ENCODE results near the gene AATK.

Gene AATK

DNA sequence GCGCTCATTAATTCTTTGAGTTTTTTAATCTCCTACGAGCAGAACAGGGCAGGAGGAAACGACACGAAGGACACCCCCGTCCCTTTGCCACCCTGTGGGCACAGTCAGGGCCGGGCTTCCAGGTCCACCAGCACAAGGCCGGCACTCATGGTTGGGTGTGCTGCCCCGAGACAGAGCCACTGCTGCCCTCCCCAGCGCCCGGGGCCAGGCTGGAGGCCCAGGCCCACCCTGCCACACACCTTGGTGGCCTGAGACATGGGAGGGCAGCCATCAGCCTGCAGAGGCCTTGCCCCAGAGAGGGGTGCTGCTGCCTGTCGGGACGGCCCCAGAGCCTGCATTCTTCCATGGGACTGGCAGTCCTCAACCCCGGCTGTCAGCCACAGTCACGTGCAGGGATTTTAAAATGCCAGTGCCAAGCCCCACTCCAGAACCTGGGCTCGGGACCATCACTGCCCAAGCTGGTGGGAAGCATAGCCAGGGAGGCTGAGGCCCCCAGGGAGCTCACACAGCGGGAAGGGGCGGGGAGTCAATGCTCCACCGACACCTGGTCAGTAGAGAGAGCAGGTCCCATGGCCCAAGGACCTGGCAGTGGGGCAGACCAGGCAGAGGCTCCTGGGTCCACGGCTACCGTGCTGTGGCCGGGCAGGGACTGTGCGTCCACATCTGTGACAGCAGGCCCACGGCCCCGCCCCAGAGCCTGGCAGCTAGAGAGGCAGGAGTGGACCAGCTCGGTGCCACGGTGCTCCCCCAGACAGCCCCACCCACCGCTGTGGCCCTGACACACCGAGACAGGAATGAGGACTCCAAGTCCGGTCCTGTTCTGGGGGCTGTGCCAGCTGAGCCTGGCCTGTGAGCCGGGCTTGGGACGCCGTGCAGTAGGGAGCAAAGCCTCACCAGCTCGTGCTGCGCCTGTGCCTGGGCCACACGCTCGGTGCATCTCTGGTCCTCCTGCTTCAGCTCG is 29.2 kb upstream of the AATK start:
- DNase-seq, result no peak

DNA sequence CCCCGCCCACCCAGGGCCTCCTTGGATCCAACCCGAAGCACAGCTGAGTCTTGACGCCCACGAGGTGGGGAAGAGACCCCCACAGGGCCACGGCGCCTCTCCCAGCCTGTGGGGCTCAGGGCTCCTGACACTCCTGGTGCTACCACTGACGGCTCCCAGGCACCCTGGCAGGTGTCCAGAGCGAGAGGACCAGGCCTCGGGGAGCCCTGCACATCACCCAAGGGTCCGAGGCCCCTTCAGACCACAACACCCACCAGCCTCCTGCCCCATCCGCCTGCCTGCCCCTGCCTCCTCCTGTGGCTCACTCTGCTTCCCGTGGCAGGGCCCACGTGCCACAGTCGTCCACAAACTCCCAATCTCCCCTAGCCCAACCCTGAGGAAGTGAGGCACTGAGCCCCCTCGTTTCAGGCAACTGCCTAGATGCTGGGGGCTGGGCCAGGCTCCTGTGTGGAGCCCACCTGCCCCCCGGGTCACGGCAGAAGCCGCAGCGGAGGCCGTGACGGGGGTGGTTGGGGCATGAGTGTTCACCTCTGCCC is 28.3 kb upstream of the AATK start:
- DNase-seq, result no peak

GRCh38 chr17:81193470-81194224 is 27.6 kb upstream of the AATK start:
- no peak for DNase-seq

DNA sequence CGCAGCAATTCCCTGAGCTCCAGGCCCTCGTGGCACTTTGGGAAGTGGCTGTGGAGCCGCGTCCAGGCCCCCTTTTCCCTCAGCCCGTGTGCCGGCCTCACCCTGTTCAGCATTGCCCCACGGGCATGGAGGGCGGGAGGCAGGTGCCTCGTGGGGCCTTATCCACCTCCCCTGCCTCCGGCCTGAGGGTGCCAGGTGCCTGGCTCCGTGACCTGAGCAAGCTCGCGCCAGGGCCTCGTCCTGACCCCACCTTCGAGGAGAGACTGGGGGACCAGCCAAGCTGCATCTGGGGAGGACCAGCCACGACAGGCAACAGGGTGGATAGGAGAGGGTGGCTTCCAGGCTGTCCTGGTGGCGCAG is 27.0 kb upstream of the AATK start:
- DNase-seq, result no peak

DNA sequence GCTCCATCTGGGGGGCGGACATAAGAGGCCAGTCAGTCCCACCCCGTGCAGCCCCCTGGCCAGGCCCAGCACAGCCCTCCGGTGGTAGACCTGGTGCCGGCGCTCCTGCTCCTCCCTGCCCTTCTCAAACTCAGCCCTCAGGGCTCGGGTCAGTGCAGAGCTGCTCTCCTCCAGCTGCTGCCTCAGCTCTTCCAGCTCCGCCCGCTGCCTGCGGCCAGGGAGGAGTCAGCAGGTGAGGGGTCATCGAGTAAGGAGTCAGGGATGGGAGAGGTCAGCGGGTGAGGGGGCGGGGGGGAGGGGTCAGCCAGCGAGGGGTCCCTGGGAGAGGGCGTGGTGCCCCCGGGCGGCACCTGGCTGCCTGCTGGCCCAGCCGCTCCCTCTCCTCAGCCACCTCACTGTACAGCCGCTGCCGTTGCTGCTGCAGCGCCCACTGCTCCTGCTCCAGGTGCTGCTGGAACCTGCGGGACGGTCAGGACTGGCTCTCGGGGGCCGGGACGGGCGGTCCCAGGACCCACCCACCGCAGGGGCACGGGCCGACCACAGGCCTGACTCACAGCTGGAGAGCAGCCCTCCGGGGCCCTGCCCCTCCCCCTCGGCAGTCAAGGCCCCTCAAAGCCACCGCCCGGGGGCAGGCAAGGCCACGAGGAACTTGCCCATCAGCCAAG is 26.5 kb upstream of the AATK start:
- peak in 1 of 3 experiments; percentile 38 for DNase-seq

GRCh38 chr17:81191646-81192045 is 25.6 kb upstream of the AATK start:
- no peak for DNase-seq

DNA sequence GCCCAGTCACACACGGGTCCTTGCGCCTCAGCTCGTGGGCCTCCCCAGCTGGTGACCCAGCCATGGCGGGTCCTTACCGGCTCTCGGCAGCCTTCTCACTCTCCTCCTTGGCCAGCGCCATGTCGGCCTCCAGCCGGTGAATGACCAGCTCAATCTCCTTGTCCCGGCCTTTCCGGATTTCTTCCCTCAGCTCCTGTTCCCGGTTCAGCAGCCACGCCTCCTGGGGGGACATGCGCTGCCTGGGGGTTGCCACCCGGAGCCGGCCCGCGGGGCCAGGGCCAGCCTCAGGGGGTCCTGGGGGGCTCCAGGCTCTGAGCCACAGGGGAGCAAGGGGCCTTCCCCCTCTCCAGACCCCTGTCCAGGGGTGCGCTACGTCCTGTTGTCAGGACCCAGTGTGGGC is 25.1 kb upstream of the AATK start:
- no peak for DNase-seq

GRCh38 chr17:81190591-81190990 is 24.6 kb upstream of the AATK start:
- no peak for DNase-seq

- DNase-seq, result no peak
Observed at GRCh38 chr17:81189670-81190530, 23.9 kb upstream of the AATK start.

- DNase-seq, result no peak
Observed at GRCh38 chr17:81189016-81189415, 23.0 kb upstream of the AATK start.

DNA sequence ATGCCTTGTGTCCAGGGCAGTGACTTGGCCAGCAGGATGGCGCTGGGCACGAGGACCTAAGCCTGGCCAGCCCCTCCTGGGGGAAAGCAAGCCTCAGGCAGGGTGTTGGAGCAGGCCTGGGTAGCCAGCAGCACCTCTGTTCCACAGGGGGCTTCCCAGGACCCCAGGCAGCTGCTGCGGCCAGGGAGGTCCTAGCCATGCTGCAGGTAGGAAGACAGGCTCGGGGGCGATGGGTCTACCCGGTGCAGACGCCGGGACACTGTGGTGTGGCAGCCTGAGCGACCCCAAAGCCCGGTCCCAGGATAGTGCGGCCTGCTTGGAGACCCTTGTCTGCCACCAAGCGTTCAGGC is 22.4 kb upstream of the AATK start:
- no peak for DNase-seq

DNA sequence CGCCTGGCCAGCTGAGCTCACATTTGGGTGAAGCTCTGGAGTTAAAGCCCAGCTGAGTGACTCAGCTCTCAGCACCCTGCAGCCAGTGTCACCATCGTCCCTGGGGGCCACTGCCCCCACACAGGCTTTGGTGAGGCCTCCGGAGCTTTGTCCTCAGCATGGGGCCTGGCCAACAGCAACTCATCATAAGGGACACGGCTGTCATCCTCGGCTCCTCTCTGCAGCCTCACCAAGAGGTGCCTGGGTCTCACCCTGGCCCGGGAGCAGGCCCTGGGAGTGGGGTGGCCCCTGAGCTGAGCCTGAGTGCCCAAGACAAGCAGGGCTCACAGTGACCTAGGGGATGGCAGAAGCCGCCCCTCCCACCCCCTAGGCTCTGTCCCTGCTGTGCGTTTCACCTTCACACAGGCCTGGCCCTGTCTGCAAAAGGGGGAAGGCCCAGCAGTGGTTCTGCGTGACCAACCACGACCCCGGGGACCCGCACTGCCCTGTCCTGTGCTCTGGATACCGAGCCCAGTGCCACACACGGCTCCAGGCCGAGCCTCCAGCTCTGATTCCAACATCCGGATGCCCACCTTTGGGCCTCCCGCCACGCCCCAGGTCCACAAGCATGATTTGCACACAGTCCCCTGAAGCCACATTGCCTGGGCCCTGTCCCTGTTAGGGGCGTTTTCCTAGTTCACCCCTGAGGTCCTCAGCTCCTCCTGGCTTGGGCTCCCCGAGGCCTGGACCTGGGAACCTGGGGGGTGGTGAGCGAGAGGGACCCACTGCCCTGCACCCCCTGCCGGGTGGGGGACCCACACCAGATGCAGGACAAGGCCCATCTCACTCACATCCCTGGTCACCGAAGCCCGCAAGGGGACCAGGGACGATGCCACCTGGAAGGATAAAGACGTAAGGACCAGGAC is 21.8 kb upstream of the AATK start:
- DNase-seq, result no peak

GRCh38 chr17:81187120-81187519 is 21.1 kb upstream of the AATK start:
- no peak for DNase-seq

GRCh38 chr17:81186203-81186602 is 20.2 kb upstream of the AATK start:
- DNase-seq, result no peak

DNA sequence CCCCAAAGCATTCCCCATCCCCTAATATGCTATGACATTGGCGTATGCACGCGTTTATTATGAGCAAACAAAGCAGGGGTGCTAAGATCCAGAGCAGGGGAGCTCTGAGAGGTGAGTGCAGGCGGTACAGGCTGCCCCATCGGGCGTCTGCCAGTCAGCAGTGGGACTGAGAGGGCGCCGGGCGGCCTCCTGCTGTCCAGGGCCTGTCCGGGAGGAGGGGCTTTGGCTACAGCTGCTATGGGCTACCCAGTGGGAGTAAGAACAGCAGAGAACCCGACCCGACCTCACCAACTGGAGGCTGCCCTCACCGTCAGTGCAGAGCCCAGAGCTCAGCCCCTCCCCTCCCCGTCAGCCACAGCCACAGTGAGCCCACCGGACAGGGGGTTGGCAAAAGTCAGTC is 18.5 kb upstream of the AATK start:
- peak in 2 of 3 experiments; percentile 19 to 41 for DNase-seq

DNA sequence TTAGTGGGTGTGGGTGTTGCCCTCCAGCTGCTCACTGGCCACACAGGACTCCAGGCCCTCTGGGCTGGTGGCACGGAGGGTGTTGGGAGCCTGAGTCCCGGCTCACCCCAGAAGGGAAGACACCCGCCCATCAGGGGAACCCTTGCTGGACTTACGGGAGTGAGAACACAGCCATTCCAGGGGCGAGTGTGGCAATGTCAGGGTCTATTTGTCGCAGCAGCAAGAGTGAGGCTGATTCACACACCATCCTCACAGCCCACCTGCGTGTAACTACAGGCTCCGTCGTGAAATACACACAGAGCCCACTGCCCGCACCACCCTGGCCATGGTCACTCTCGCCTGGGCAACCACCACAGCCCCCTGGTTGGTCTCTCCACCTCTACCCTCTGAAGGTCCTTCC is 17.8 kb upstream of the AATK start:
- DNase-seq, result no peak

DNA sequence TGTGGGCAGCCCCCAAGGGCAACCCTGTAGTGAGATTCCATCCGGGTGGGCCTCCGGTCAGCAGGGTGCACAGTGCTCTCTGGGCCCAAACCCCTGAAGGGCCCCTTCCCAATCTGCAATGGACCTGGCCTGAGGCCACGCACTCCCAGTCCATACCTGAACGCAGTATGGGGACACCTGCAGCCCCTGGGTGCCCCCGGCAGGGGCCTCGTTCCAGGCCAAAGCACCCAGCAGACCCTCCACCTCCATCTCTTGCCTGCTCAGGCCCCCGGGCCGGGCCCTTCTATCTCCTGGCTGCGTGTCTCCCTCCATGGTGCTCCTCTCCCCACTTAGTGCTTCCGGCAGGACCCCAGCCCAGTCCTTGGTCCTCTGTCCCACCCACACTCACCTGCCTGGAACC is 17.3 kb upstream of the AATK start:
- DNase-seq, result no peak

DNA sequence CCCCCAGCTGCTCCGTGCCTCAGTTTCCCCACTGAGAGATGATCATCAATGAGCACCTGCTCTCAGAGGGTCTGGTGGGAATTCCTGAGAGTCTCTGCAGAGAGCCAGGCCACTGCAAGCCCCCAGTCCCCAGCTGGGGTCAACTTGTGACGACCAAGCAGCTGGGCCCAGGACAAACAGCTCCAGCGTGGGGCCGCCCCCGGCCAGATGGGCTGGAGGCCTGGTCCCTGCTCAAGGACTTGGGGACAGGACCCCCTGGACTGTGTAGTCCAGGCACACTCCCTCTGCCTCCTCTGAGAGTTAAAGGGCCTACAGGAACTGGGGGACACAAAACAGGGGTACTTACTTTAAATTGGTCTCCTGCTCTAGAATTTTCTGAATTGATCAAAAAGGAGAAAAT is 16.6 kb upstream of the AATK start:
- no peak for DNase-seq

- DNase-seq, result no peak
Observed at GRCh38 chr17:81181811-81182185, 15.8 kb upstream of the AATK start.

DNA sequence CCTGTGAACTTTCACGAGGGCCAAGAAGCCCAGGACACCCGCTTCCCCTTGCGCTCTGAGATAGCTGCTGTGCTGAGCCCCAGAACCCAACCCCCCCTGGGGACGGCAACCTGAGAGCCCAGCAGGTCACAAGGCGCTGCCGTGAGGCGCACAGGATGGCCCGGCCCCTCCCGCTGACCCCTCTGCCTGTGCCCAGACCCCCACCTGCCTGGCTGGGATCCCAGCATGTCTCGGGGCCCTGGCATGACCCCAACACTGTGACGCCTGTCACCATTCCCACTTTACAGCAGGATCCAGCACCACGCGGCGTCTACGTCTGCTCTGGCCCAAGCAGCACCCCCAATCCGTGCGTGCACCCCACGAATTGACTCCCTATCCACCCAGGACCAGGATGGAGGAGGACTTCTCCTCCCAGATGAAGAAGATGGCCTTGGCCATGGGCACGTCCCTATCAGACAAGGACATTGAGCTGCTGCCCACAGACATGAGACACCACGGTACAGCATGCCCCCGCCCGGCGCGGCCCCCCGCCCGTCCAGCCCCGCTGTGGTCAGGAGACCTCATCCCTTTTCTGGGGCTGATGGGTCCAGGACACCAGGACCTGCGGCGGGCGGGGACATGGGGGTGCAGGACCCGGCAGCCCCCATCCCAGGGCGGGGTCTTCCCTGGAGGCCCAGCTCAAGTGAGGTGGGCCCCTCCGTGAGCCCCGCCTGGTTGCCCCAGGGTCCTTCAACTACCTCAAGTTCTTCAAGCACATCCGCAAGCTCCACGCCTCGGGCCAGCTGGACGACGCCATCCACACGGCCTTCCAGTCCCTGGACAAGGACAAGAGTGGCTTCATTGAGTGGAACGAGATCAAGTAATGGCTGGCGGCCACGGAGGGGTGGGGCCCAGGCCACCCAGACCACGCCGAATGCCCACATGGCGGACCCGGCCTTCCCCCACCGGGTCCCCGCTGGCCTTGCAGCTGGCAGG is 15.1 kb upstream of the AATK start:
- DNase-seq, result no peak
